HG02571 (cell line): Measurements from ENCODE around the gene TMEM132C.

Experiments used
- ATAC-seq: cut with Tn5 transposase; IDR thresholded peaks from one replicate; pipeline ENCODE4 v1.9.1; 2021; ENCODE audit warnings: mild to moderate bottlenecking, moderate library complexity; ENCODE audit not compliant: unreplicated experiment

TMEM132C gene

GRCh38 chr12:128337431-128338170, 70.6 kb downstream of the TMEM132C start:
- ATAC-seq = no peak

GRCh38 chr12:128338386-128339125, 71.6 kb downstream of the TMEM132C start:
- ATAC-seq = no peak

GRCh38 chr12:128339126-128339520, 72.2 kb downstream of the TMEM132C start:
- no peak for ATAC-seq

GRCh38 chr12:128339631-128340030, 72.7 kb downstream of the TMEM132C start:
- no peak for ATAC-seq

- no peak for ATAC-seq
Measured at GRCh38 chr12:128353301-128353700, 86.3 kb downstream of the TMEM132C start.

GRCh38 chr12:128356547-128356946, 89.6 kb downstream of the TMEM132C start:
- ATAC-seq = no peak

GRCh38 chr12:128361400-128361995, 94.5 kb downstream of the TMEM132C start:
- no peak for ATAC-seq

- ATAC-seq = no peak
Measured at GRCh38 chr12:128365032-128365431, 98.1 kb downstream of the TMEM132C start.

GRCh38 chr12:128365651-128366231, 98.8 kb downstream of the TMEM132C start:
- no peak for ATAC-seq

- ATAC-seq = no peak
Measured at GRCh38 chr12:128367961-128368360, 101.0 kb downstream of the TMEM132C start.

- no peak for ATAC-seq
Measured at GRCh38 chr12:128381541-128381940, 114.6 kb downstream of the TMEM132C start.

GRCh38 chr12:128381946-128382345, 115.0 kb downstream of the TMEM132C start:
- no peak for ATAC-seq

- no peak for ATAC-seq
Measured at GRCh38 chr12:128382946-128383345, 116.0 kb downstream of the TMEM132C start.

GRCh38 chr12:128383357-128383937, 116.5 kb downstream of the TMEM132C start:
- ATAC-seq = no peak

- no peak for ATAC-seq
Measured at GRCh38 chr12:128385736-128386135, 118.8 kb downstream of the TMEM132C start.

GRCh38 chr12:128387811-128388422, 120.9 kb downstream of the TMEM132C start:
- no peak for ATAC-seq

- ATAC-seq = no peak
Measured at GRCh38 chr12:128388461-128389000, 121.6 kb downstream of the TMEM132C start.

GRCh38 chr12:128393346-128393745, 126.4 kb downstream of the TMEM132C start:
- ATAC-seq = no peak

- ATAC-seq = no peak
Measured at GRCh38 chr12:128394137-128394536, 127.2 kb downstream of the TMEM132C start.

- ATAC-seq = no peak
Measured at GRCh38 chr12:128399253-128399652, 132.3 kb downstream of the TMEM132C start.
